NCI-H2196 (cell line): ENCODE results near the gene MRPS35.
"Not testable (repeated sequence)": the region's sequence is repeated elsewhere in the genome, so short reads cannot be mapped to it uniquely, and the experiment has no call there.

Experiments used
- DNase-seq: peaks from one replicate; lab custom pipeline; 2025; ENCODE audit not compliant: unreplicated experiment; lab: John Stamatoyannopoulos, UW

MRPS35 gene

DNA sequence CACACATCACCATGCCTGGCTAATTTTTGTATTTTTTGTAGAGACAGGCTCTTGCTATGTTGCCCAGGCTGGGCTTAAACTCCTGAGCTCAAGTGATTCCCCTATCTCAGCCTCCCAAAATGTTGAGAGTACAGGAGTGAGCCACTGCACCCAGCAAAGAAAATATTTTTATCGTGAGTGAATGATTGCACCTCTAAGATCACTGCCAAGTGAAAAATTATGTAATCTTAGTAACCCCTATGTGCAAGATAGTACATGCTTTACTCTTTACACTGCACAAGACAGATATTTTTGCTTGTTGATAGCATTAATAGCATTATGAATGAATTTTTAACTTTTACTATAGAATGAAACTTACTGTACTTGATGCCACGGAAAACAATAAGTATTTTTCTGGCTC is 3.4 kb upstream of the MRPS35 start:
- DNase-seq = no peak

- DNase-seq = no peak
Observed at GRCh38 chr12:27709212-27709931, 1.3 kb upstream of the MRPS35 start.

GRCh38 chr12:27709932-27710591 is 570 bp upstream of the MRPS35 start:
- DNase-seq = peak; percentile 83

GRCh38 chr12:27711317-27711682 is 668 bp downstream of the MRPS35 start:
- DNase-seq = peak; percentile 56

DNA sequence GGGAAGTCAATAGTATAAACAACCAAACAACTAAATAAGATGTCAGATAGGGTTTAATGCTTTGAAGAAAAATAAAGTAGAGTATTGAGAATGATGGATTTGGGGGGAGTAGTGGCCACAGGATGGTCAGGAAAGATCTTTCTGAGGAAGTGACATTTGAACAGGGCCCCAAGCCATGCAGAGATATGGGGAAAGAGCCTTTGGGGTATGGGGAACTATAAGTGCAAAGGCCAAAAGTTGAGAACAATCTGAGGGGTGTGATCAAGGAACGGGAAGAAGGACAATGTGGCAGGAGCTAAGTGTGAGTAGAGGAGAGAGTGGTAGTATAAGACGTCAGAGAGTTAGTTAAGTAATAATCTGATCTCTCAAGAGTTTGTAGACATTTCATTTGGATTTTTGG is 1.3 kb downstream of the MRPS35 start:
- DNase-seq = no peak

DNA sequence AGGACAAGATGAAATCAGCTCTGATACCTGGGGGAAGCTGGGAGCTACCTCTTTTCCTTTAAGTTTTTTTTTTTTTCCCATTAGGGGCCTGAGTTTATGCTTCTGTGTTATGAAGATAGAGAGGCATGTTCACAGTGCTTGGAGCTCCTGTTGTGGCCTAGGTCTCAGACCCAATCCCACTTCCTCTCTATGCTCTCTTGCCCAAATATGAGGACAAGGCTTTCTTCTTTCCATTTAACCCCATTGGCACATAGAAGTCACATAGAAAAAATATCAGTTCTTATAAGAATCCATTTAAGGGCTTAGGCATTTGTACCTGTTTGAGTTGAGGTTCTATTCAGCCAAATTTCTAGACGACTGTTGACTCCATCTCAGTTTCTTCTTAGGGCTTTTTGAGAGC is 12.6 kb downstream of the MRPS35 start:
- DNase-seq = no peak

DNA sequence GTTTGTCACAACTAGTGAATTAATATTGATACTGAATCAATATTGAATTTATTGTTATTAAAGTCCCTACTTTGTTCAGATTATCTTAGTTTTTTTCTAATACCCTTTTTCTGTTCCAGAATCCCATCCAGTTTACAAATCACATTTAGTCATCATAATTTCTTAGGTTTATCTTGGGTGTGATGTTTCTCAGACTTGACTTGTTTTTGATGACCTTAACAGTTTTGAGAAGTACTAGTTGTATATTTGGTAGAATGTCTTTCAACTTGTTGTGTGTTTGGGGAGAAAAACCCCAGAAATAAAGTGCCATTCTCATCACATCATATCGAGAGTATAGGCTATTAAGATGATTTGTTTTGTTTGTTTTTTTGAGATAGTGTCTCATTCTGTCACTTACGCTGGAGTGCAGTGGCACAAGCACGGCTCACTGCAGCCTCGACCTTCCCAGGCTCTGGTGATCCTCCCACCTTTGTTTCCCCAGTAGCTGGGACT is 19.5 kb downstream of the MRPS35 start:
- DNase-seq = no peak

GRCh38 chr12:27732281-27732680 is 21.6 kb downstream of the MRPS35 start:
- peak; percentile 34 for DNase-seq

GRCh38 chr12:27733052-27733656 is 22.5 kb downstream of the MRPS35 start:
- peak; percentile 75 for DNase-seq

- no peak for DNase-seq
Observed at GRCh38 chr12:27733791-27734190, 23.2 kb downstream of the MRPS35 start.

- not testable (repeated sequence) for DNase-seq
Observed at GRCh38 chr12:27734321-27734720, 23.7 kb downstream of the MRPS35 start.

DNA sequence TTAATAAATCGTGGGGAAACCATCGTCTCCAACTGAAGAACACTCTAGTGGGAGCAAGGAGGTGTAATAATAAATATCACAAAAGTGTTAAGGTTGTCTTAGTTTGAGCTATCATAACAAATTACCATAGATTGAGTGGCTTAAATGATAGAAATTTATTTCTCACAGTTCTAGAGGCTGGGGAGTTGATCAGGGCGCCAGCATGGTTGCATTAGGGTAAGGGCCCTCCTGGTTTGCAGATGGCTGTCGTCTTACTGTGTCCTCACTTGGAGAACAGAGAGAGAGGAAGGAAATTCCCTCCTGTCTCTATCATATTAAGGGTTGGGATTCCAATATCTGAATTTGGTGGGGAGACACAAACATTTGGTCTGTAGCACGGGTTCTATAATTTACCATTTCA is 33.0 kb downstream of the MRPS35 start:
- DNase-seq = no peak

DNA sequence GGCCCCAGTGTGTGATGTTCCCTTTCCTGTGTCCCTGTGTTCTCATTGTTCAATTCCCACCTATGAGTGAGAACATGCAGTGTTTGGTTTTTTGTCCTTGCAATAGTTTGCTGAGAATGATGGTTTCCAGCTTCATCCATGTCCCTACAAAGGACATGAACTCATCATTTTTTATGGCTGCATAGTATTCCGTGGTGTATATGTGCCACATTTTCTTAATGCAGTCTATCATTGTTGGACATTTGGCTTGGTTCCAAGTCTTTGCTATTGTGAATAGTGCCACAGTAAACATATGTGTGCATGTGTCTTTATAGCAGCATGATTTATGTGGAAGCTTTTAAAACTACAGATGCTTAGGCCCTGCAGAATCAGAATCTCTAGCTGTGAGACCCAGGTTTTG is 35.1 kb downstream of the MRPS35 start:
- DNase-seq = not testable (repeated sequence)

DNA sequence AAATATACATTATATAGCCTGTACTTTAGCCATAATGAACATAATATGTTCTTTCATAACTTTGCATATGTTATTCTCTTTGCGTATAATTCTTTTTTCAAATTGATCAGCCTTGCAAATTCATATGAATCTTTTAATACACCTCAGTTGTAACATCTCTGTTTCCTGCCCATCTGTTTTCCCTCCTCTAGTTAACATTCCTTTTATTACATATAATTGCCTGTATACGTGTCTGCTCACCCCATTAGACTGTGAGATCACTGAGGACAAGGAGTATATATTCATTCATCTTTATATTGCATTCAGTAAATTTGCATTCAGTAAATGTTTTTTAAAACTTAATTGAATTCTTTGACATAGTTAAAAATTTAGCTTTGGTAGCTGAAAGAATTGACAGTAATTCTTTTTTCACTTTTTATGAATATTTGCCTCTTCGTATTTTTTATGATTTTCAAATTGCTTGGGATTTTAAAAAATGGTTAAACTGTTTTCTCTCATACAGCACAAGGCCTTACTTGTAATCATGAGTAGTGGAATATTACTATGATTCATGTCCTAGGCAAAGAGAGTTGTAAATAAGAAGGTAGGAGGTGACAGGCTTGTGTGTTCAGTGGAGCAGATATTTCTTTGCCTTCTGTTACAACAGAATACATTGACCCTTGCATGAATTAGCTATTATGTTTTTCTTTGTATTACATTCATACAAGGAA is 36.6 kb downstream of the MRPS35 start:
- no peak for DNase-seq

- peak; percentile 67 for DNase-seq
Observed at GRCh38 chr12:27751386-27752047, 40.9 kb downstream of the MRPS35 start.

DNA sequence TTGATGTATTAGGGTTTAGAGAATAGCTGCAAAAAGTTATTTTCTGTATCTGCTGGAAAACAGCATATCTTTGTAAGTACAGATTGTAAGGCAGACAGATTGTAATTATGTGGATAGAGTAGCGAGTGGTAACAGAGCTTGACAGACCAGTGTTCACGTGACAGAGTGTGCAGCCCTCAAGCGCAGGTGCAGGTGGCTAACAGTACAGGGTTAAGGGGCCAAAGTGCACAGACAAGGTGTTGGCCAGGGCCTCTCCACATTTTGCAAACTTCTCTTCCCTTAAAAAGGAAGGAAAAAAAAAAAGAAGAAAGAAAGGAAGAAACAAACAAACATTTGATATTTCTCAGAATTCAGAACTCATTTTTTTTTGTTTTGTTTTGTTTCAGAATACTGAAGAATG is 44.2 kb downstream of the MRPS35 start:
- DNase-seq = no peak

DNA sequence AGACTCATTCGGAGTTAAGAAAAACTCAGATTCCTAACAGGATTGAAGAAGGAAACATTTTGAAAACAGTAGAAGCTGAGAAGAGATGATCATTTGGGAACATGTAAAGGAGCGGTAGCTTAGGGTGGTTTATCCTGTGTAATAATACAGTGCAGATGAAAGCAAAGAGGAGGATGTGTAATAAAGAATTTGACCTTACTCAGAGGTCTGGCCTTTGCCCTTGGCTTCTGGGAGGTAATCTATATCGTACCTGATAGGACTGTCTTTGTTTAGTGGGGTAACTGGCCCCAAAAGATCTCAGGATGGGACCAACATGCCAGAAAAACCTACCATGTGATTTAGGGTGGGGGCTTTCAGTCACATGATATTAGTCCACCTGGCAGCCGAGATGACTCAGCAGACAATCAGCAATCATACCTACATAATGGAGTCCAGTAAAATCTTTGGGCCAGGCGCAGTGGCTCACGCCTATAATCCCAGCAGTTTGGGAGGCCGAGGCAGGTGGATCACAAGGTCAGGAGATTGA is 46.1 kb downstream of the MRPS35 start:
- DNase-seq = no peak

DNA sequence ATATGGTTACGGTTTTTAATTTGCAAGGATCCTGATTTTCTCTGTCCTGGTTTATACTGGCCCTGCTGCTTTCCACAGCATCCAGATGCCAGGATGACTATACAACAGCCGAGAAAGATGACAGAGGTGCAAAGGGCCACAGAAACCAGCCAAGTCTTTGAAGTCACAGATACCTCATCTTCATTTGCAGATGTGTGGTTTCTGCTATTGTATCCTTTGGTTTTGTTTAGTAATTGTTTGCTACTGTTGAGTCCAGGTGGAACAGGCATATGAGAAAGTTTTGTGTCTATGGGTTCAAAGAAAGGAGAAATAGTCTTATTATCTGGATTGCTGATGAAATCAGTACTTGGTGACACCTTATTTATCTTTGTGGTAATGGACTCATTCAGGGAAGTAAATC is 52.1 kb downstream of the MRPS35 start:
- no peak for DNase-seq

- DNase-seq = no peak
Observed at GRCh38 chr12:27766587-27766986, 56.0 kb downstream of the MRPS35 start.

GRCh38 chr12:27769142-27769673 is 58.6 kb downstream of the MRPS35 start:
- DNase-seq = no peak
